CD4-positive, alpha-beta T cell (primary cell): Measurements from ENCODE around the gene ASIP. TPM values are rescaled to one million over a fixed set of nuclear protein-coding genes. Genes with fewer than 3 reads are reported as not detected.
"Not testable (repeated sequence)": the region's sequence is repeated elsewhere in the genome, so short reads cannot be mapped to it uniquely, and the experiment has no call there.

Experiments used
- ATAC-seq: fragments of 200-7000 bp; cut with Tn5 transposase; one replicate; pipeline ENCODE4 v1.10.0; 2022; ENCODE audit warnings: mild to moderate bottlenecking; ENCODE audit not compliant: poor library complexity
- CTCF ChIA-PET: fragments of 350-600 bp; sonication (Branson Sonifier 250); formaldehyde crosslinking; loops from one replicate; lab custom pipeline; 2021; ENCODE audit warnings: antibody characterized with exemption, inconsistent platforms; lab: Charles Lee
- POLR2A ChIA-PET: fragments of 350-600 bp; sonication (Branson Sonifier 250); formaldehyde crosslinking; loops from one replicate; lab custom pipeline; 2021; ENCODE audit warnings: antibody characterized with exemption, inconsistent platforms; lab: Charles Lee
- DNase-seq, 14 experiments: peaks; one replicate each; pipeline ENCODE4 v3.0.0-alpha.2; 2013 to 2020; ENCODE audit warnings: mixed read lengths in 2 of 14
- H3K27ac ChIP-seq, 2 donors: one replicate each; pipeline versions ENCODE4 v1.5.1 to v1.7.0; 2013; ENCODE audit warnings: low read length in 2 of 2, low read depth in 1 of 2, mild to moderate bottlenecking in 1 of 2
- H3K27me3 ChIP-seq, 2 experiments: 1 replicate in 1 of 2; 2 replicates in 1 of 2; pipeline versions ENCODE4 v1.6.1 to v1.7.0; 2013; ENCODE audit warnings: low read length in 2 of 2, control low read depth in 1 of 2, mild to moderate bottlenecking in 1 of 2, moderate library complexity in 1 of 2; ENCODE audit not compliant: insufficient read depth in 2 of 2, control insufficient read depth in 1 of 2
- H3K36me3 ChIP-seq: one replicate; pipeline ENCODE4 v1.6.1; 2013; ENCODE audit warnings: low read length, control low read depth; ENCODE audit not compliant: insufficient read depth
- H3K4me1 ChIP-seq: one replicate; pipeline ENCODE4 v1.6.1; 2013; ENCODE audit warnings: low read length, control low read depth; ENCODE audit not compliant: insufficient read depth
- H3K4me3 ChIP-seq: one replicate; pipeline ENCODE4 v1.5.1; 2013; ENCODE audit warnings: mild to moderate bottlenecking, low read length, moderate library complexity
- H3K9me3 ChIP-seq, 2 experiments: 1 replicate in 1 of 2; 2 replicates in 1 of 2; pipeline versions ENCODE4 v1.6.1 to v1.7.0; 2013; ENCODE audit warnings: low read length in 2 of 2, mild to moderate bottlenecking in 2 of 2, control low read depth in 1 of 2, moderate library complexity in 1 of 2; ENCODE audit not compliant: control insufficient read depth in 1 of 2, insufficient read depth in 1 of 2
- H3K27ac Mint-ChIP-seq: one replicate; pipeline ENCODE4 v1.8.0; 2020; ENCODE audit warnings: mixed read lengths
- H3K27me3 Mint-ChIP-seq: one replicate; pipeline ENCODE4 v1.8.0; 2021; ENCODE audit warnings: mixed read lengths
- H3K36me3 Mint-ChIP-seq: one replicate; pipeline ENCODE4 v1.8.0; 2021; ENCODE audit warnings: low read depth, mixed read lengths
- H3K4me1 Mint-ChIP-seq: one replicate; pipeline ENCODE4 v1.8.0; 2021; ENCODE audit warnings: low read depth, mixed read lengths
- H3K4me3 Mint-ChIP-seq: one replicate; pipeline ENCODE4 v1.8.0; 2020; ENCODE audit warnings: mild to moderate bottlenecking, mixed read lengths
- H3K9me3 Mint-ChIP-seq: one replicate; pipeline ENCODE4 v1.8.0; 2020; ENCODE audit warnings: mixed read lengths
- intact Hi-C, 2 experiments: fragments of 100-400 bp; cut with DNase I in 1 of 2; cut with micrococcal nuclease in 1 of 2; formaldehyde crosslinking; loops; one replicate each; pipeline versions ENCODE4 v1.15.1 to v1.9.0; 2023 to 2025; cut with DNase I, micrococcal nuclease
- total RNA-seq, 174 experiments: library from RNA in 2 of 174; stranded (reverse) in 2 of 174; gene quantifications; one replicate each; pipeline ENCODE4 v1.2.3 and lab custom pipeline; 2021 to 2026
- TF ChIP-seq, protein P1 (sequence below): fragments of 200-600 bp; IDR thresholded peaks from one replicate; pipeline ENCODE4 v1.8.0; 2022; ENCODE audit warnings: antibody characterized with exemption, mild to moderate bottlenecking

The ASIP gene
- total RNA-seq, 2 experiments from 2014 or later, result not detected

DNA sequence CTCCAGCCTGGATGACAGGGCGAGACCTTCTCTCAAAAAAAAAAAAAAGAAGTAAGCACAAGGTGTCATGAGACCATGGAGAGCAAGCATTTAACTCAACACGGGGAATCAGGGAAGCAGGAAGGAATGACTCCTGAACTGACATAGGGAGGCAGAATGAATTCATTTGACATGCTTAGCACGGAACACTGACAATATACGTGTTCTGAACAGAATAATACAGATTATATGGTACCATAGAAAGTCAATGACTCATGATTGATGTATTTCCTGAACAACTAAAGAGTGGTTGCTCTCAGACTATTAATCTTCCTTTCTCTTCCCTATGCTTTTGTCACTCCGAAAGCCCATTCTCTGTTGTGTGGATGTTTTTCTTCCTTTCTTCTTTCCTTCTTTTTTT, 20.7 kb upstream of the ASIP start:
- ATAC-seq (no peak), DNase-seq (no peak)
- H3K27ac Mint-ChIP-seq, result no peak overlapping the region
- peaks cover 29% of the 10 kb centered on the region for H3K27me3 Mint-ChIP-seq
- no peaks in the 10 kb centered on the region for H3K36me3 ChIP-seq
- H3K4me3 Mint-ChIP-seq, result no peak overlapping the region
- CTCF ChIA-PET, result no interaction called here
- no peaks in the 10 kb centered on the region for H3K9me3 Mint-ChIP-seq
- POLR2A ChIA-PET, result no interaction called here
- H3K36me3 Mint-ChIP-seq, result no peaks in the 10 kb centered on the region
- H3K27me3 ChIP-seq, result peaks cover 16 to 22% of the 10 kb centered on the region in 2 experiments
- no peak overlapping the region for H3K27ac ChIP-seq
- intact Hi-C loops, result no loop called here
- TF ChIP-seq, protein P1, sequence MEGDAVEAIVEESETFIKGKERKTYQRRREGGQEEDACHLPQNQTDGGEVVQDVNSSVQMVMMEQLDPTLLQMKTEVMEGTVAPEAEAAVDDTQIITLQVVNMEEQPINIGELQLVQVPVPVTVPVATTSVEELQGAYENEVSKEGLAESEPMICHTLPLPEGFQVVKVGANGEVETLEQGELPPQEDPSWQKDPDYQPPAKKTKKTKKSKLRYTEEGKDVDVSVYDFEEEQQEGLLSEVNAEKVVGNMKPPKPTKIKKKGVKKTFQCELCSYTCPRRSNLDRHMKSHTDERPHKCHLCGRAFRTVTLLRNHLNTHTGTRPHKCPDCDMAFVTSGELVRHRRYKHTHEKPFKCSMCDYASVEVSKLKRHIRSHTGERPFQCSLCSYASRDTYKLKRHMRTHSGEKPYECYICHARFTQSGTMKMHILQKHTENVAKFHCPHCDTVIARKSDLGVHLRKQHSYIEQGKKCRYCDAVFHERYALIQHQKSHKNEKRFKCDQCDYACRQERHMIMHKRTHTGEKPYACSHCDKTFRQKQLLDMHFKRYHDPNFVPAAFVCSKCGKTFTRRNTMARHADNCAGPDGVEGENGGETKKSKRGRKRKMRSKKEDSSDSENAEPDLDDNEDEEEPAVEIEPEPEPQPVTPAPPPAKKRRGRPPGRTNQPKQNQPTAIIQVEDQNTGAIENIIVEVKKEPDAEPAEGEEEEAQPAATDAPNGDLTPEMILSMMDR, result no peak
- peaks cover 0 to 3% of the 10 kb centered on the region in 2 experiments for H3K9me3 ChIP-seq
- peaks cover 13% of the 10 kb centered on the region for H3K4me1 Mint-ChIP-seq
- H3K4me3 ChIP-seq, result no peak overlapping the region
- peaks cover 4% of the 10 kb centered on the region for H3K4me1 ChIP-seq

DNA sequence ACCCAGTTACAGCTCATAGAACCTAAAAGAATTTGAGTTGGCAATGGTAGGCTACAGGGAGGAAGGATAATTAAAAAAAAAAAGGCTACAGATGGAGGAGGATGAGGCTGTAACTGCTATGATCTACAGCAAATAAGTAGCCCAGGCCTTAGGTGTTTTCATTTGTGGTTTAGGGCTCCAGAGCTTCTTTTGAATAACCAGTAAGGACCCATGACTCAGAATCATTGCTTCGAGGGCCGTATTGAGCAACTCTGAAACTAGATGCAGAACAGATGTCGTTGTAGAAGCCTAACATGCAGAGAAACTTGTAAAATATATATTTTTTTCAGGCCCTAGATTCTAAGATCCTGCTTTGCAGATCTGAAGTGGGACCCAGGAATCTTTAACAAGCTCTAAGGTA, 19.0 kb upstream of the ASIP start:
- TF ChIP-seq, protein P1, result no peak
- Mint-ChIP-seq H3K4me3 (no peak overlapping the region), H3K27ac (no peak overlapping the region), H3K36me3 (no peaks in the 10 kb centered on the region), H3K9me3 (no peaks in the 10 kb centered on the region), H3K4me1 (no peaks in the 10 kb centered on the region), H3K27me3 (peaks cover 29% of the 10 kb centered on the region)
- ChIA-PET CTCF (no interaction called here), POLR2A (no interaction called here)
- Histone ChIP-seq H3K4me3 (no peak overlapping the region), H3K36me3 (no peaks in the 10 kb centered on the region), H3K4me1 (no peaks in the 10 kb centered on the region), H3K27ac (no peak overlapping the region), H3K9me3 (no peaks in the 10 kb centered on the region), H3K27me3 (peaks cover 9% of the 10 kb centered on the region in 2 experiments)
- intact Hi-C loops, result no loop called here
- ATAC-seq, result no peak
- DNase-seq, result peak in 2 of 14 experiments; percentile 22 to 27

DNA sequence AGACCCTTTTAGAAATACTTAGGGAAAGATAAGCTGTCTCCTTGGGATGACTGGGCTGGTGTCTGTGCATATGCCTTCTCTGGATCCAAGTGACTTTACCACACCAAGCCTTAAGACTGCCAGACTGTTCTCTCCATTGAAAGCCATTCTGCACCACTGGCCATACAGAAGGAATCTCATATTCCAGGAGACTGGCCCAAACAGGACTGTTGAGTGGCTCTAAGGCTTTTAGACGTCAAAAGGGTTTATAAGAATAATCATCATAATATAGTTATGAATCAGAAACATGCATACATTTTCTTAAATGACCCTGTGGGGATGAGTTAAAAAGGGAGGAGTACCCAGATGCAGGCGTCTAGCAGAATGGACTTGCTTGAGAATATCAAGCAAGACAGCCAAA, 17.0 kb upstream of the ASIP start:
- H3K4me3 Mint-ChIP-seq, H3K36me3 ChIP-seq, POLR2A ChIA-PET, DNase-seq, H3K9me3 Mint-ChIP-seq, H3K4me1 Mint-ChIP-seq, H3K27ac Mint-ChIP-seq, H3K9me3 ChIP-seq, H3K27me3 ChIP-seq, CTCF ChIA-PET, H3K27ac ChIP-seq, ATAC-seq, intact Hi-C loops, H3K36me3 Mint-ChIP-seq, H3K4me3 ChIP-seq, H3K4me1 ChIP-seq: not testable (repeated sequence)
- peaks cover 18% of the 10 kb centered on the region for H3K27me3 Mint-ChIP-seq

DNA sequence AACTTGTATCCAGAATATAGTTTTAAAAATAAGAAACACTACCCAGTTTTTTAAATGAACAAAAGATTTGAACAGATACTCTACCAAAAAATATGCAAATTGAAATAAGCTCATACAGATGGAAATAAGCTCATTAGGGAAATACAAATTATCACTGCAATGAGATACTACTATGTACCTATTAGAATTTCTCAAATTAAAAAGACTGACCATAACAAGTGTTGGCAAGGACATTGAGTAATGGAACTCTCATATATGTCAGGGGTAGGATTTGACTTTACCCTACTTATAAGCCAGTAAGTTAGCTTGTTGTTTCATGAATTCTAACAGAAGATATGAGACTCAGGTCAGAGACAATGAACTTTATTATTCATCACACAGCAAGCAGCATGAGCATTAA, 9.6 kb upstream of the ASIP start:
- H3K9me3 Mint-ChIP-seq, result no peaks in the 10 kb centered on the region
- H3K4me1 ChIP-seq, result no peaks in the 10 kb centered on the region
- no peaks in the 10 kb centered on the region for H3K27me3 ChIP-seq
- H3K9me3 ChIP-seq, result peaks cover 0 to 4% of the 10 kb centered on the region in 2 experiments
- ATAC-seq, result no peak
- H3K4me1 Mint-ChIP-seq, result no peaks in the 10 kb centered on the region
- no peaks in the 10 kb centered on the region for H3K36me3 Mint-ChIP-seq
- H3K27ac Mint-ChIP-seq, result no peak overlapping the region
- H3K4me3 ChIP-seq, result no peak overlapping the region
- DNase-seq, result no peak
- H3K27ac ChIP-seq, result no peak overlapping the region
- TF ChIP-seq, protein P1, result no peak
- CTCF ChIA-PET, result interaction anchor here (0.8 kb wide), 1 partner anchor 9 kb away, joined by 3 read pairs; the partner anchor contains the start of gene ASIP
- peaks cover 9% of the 10 kb centered on the region for H3K27me3 Mint-ChIP-seq
- POLR2A ChIA-PET, result interaction anchor here (0.7 kb wide), 1 partner anchor 71 kb away, joined by 3 read pairs; the partner anchor contains the start of gene AHCY
- H3K36me3 ChIP-seq, result no peaks in the 10 kb centered on the region
- intact Hi-C loops, result no loop called here
- H3K4me3 Mint-ChIP-seq, result no peak overlapping the region
